DMS114 treated with DMSO at 0.1 percent for 48 hours (cell line): ENCODE measurements around the gene CEBPZ.
A peak's percentile ranks its signal among the peaks of the same experiment; 100 is the strongest.
"Not testable (repeated sequence)": the region's sequence is repeated elsewhere in the genome, so short reads cannot be mapped to it uniquely, and the experiment has no call there.

Experiments
- DNase-seq: peaks from one replicate; lab custom pipeline; 2025; ENCODE audit not compliant: unreplicated experiment; lab: John Stamatoyannopoulos, UW

The CEBPZ gene

GRCh38 chr2:37224063-37224462 lies 7.3 kb downstream of the CEBPZ start:
- DNase-seq, result no peak

DNA sequence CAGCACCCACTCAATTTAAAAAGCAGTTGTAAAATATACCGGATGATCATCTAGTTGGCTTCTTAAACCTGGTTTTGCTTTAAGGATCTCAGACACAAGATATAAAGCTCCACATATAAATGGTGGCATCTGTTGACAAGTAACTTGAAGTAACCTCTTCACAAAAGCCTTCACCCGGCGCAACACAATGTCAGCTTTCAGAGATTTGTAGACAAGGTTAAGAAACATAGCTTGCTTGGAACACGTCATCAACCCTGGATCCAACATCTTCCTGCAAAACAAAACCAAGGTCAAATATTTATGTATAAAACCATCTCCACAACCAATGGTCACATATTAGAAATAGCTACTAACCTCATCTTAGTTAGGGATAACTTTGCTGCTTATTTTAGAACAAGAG lies 8.3 kb downstream of the CEBPZ start:
- DNase-seq, result no peak

DNA sequence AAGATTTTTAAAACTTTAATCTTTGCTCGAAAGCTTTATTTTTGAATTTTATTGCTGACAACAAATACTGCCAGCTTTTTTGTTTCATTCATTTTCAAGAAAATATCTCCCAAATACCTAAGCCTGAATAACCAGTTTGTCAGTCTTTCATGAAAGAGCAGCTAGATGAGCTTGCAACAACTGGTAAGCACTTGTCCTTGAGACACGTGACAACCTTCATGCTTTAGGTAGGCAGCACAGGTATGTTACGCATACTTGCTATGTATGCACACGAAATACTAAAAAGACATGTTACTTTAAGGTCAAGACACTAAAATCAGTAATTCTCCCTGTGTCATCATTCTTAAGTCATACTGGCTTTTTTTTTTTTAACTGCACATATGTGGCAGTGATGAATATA lies 12.3 kb downstream of the CEBPZ start:
- DNase-seq, result no peak

GRCh38 chr2:37215250-37215649 lies 16.1 kb downstream of the CEBPZ start:
- DNase-seq, result no peak

GRCh38 chr2:37211939-37212338 lies 19.5 kb downstream of the CEBPZ start:
- no peak for DNase-seq

- DNase-seq, result no peak
Observed at GRCh38 chr2:37211212-37211611, 20.2 kb downstream of the CEBPZ start.

- not testable (repeated sequence) for DNase-seq
Observed at GRCh38 chr2:37206760-37207159, 24.6 kb downstream of the CEBPZ start.

GRCh38 chr2:37205689-37206341 lies 25.6 kb downstream of the CEBPZ start:
- no peak for DNase-seq

DNA sequence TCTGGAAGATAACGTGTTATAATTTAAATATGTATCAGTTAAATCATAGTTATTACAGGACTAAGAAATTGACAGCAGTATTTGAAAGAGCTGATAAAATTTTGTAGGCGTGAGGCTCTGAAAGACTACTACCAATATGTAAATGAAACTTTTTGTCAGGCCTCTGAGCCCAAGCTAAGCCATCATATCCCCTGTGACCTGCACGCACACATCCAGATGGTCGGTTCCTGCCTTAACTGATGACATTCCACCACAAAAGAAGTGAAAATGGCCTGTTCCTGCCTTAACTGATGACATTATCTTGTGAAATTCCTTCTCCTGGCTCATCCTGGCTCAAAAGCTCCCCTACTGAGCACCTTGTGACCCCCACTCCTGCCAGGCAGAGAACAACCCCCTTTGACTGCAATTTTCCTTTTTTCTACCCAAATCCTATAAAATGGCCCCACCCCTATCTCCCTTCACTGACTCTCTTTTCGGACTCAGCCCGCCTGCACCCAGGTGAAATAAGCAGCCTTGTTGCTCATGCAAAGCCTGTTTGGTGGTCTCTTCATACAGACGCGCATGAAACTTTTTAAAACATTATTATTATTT lies 26.2 kb downstream of the CEBPZ start:
- DNase-seq, result not testable (repeated sequence)

GRCh38 chr2:37203708-37204107 lies 27.7 kb downstream of the CEBPZ start:
- no peak for DNase-seq

DNA sequence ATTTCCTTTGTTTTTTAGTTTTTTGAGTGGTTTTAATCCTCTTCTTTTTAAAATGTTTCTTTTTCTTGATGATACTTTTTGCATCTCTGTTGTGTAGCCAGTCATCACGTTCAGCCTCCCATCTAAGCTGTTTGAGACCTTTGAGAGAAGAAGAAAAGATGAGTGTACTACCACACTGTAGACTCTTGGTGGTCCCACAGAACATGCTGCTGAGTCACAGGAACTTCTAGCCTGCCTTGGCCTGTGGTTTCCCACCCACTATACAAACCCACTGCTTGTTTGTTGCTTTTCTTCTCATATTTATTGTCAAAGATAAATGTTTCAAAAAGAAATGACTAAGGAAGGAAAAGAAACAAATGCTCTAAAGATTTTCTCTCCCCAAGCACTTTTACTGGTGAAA lies 29.6 kb downstream of the CEBPZ start:
- DNase-seq, result no peak

DNA sequence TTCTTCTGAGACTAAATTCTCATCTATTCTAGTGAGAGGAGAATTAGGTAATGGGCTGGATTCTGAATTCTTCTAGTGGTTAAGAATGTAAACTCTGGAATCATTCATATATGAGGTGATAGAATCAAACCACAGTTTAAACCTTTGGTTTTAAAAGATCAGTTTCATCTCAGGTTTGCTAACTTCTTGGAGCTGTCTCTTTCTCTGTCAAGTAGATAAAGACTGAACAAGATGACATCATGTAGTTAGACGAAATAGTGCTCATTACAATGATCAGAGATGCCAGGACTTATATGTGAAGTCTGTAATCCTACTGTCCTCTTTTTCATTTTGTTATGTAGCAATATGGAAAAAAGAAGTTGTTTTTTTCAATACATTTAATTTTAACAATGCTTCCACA lies 30.2 kb downstream of the CEBPZ start:
- no peak for DNase-seq

GRCh38 chr2:37198681-37199065 lies 32.7 kb downstream of the CEBPZ start:
- no peak for DNase-seq

DNA sequence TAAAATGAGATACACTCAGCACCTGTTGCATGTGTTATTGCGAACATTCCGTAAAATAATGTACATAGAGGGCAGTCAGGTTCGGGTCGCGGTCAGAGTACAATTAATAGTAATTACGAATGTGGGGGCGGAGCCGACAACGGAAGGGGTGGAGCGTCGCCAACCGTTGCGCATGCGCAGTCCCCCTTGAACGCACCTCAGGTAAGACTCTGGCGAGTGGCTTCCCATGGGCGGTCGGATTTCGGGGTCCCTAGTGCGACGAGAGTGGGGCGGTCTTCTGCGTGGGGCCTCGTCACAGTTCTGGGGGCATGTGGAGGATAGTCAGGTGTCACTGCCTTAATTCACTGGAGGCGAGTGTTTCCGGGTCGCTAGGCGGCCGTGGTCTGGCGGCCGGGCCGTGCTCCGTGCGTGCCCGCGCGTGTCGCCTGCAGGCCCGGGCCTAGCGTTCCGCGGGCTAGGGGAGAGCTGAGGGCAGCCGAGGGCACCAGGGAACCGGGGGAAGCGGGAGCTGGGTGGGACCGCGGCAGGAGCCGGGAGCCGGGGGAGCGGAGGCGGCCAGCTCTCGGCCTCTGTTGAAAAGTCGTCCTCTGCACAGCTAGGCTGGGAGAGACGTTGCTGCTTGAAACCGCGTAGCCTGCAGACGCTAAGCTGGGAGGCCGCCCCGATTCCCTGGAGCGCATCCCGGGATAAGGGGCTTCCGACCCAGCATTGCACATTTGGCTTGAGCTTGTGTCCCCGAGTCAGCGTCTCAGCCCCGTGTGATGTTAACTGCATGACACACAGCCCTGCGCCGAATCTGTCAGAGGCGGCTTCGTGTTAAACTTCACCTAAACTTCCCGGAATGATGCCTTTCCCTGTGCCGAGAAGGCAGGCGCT lies 34.8 kb downstream of the CEBPZ start, which contains the start of gene CEBPZOS:
CEBPZOS (plus strand) TSS at position 177 of the 876 bp plus-strand sequence. CDS start 3,209 bp downstream, outside the sequence.
- DNase-seq, result peak; percentile 66

DNA sequence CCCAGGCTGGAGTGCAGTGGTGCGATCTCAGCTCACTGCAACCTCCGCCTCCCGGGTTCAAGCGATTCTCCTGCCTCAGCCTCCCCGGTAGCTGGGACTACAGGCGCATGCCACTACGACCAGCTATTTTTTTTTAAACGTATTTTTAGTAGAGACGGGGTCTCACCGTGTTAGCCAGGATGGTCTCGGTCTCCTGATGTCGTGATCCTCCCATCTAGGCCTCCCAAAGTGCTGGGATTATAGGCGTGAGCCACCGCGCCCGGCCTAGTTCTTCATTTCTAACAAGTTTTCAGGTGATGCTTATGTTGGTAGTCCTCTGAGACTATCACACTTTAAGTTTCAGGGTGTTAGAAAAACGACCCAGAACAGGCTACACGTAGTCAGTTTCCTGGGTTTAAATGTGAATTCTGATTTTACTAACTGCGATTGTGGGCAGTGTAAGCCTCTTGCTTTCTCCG lies 35.5 kb downstream of the CEBPZ start:
- not testable (repeated sequence) for DNase-seq

DNA sequence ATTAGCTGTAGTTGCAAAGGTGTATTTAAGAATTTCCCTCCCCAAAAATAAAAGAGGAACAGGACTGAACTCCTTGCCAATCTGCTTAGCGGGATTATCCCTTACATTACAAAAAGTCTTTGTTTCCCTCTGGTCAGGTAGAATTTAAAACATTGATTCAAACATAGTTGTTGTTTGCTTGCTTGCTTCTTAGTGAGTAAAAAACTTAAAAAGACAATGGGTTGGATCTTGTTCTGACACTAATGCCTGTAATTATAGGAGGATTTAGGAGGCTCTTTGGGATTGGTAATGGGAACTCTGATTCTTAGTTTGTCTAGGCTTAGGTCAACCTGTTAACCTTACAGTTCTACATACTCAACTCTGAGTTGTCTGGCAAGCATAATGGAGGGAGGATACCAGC lies 38.8 kb downstream of the CEBPZ start:
- no peak for DNase-seq

- no peak for DNase-seq
Observed at GRCh38 chr2:37191747-37192146, 39.6 kb downstream of the CEBPZ start.

- no peak for DNase-seq
Observed at GRCh38 chr2:37191253-37191652, 40.1 kb downstream of the CEBPZ start.

DNA sequence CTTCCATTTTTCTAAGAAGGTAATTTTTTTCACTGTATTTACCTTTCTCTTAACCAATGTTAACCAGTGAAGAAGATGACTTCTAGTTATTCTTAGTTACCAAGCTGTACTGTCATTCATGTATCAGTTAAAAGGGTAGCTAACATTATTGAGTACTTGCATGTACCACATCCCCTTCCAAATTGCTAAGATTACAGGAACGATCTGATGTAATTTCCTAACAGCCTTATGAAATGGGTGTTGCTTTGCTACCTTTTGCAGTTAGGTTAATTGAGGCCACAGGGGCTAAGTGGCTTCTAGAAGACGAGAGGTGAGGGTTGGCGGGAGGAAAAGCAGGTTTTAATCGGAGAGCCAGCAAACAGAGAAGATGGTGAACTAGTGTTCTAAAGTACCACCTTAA lies 41.1 kb downstream of the CEBPZ start:
- no peak for DNase-seq

GRCh38 chr2:37189452-37190153 lies 41.8 kb downstream of the CEBPZ start:
- DNase-seq, result no peak

DNA sequence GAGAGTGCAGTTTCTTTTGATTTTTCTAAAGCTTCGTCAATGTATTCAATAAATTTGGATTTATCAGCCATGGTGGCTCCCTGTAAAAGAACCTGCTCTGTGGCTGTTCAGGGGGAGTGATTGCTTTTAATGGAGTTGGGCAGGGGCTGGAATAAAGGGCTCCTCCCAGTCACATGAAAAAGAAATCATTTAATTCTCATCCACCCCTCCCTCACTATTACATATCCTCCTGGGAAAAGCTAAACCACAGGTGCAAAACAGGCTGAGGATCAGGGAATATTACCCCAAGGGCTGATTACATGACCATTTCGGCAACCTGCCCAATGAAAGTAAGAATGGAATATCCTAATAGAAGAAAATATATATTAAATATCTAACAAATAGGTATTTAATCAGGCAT lies 42.8 kb downstream of the CEBPZ start, which contains the start of gene SULT6B1:
SULT6B1 (minus strand) TSS at position 101 of the 400 bp plus-strand sequence; CDS start at position 71, 30 bp downstream.
- no peak for DNase-seq
